GM12892 (cell line): ENCODE data around the gene HNRNPR.

Experiments
- POLR2A ChIP-seq: IDR thresholded peaks from 2 replicates; pipeline ENCODE4 v1.6.1; 2011; ENCODE audit warnings: low read depth, low read length, control low read depth
- POLR2AphosphoS5 ChIP-seq: IDR thresholded peaks from 2 replicates; pipeline ENCODE4 v1.6.1; 2011; ENCODE audit warnings: low read depth, low read length, control low read depth
- TAF1 ChIP-seq: IDR thresholded peaks from 2 replicates; pipeline ENCODE4 v1.6.1; 2011; ENCODE audit warnings: low read depth, mild to moderate bottlenecking, control low read depth, low read length, borderline replicate concordance

- TF ChIP-seq POLR2A (no peak), POLR2AphosphoS5 (no peak), TAF1 (no peak)
Observed at GRCh38 chr1:23380719-23381118, 36.6 kb upstream of the HNRNPR start.
